IMR-90 (cell line): ENCODE results near the gene STKLD1. TPM values are rescaled to one million over a fixed set of nuclear protein-coding genes. Genes with fewer than 3 reads are reported as not detected.
"Not testable (repeated sequence)": the region's sequence is repeated elsewhere in the genome, so short reads cannot be mapped to it uniquely, and the experiment has no call there.

Experiments
- ATAC-seq: fragments of 200-7000 bp; cut with Tn5 transposase; 2 replicates; pipeline ENCODE4 v1.9.1; 2020; ENCODE audit warnings: low read depth, mild to moderate bottlenecking, moderate library complexity
- BruUV-seq: library from RNA; stranded (reverse); fragments of 400-500 nt; replicated peaks from 2 replicates; lab custom pipeline; 2021; lab: Mats Ljungman, UMichigan
- CTCF ChIA-PET: fragments of 300-600 bp; formaldehyde crosslinking; extraction: SDS; loops from one replicate; lab custom pipeline; 2021; ENCODE audit warnings: antibody characterized with exemption; lab: Yijun Ruan, JAX
- POLR2A ChIA-PET: fragments of 300-600 bp; sonication (Branson Sonifier 250); formaldehyde crosslinking; loops from one replicate; lab custom pipeline; 2022; ENCODE audit warnings: antibody characterized with exemption; ENCODE audit not compliant: unreplicated experiment; lab: Charles Lee
- DNase-seq: peaks from one replicate; pipeline ENCODE4 v3.0.0; 2013
- H2AFZ ChIP-seq: replicated peaks from 2 replicates; pipeline ENCODE3; 2013; ENCODE audit warnings: low read length, mild to moderate bottlenecking; ENCODE audit not compliant: poor library complexity
- H2AK5ac ChIP-seq: 2 replicates; pipeline ENCODE4 v1.6.1; 2013; ENCODE audit warnings: low read depth, low read length, inconsistent platforms
- H2AK9ac ChIP-seq: replicated peaks from 2 replicates; pipeline ENCODE3; 2013; ENCODE audit warnings: mild to moderate bottlenecking, low read depth, low read length, moderate library complexity; ENCODE audit not compliant: poor library complexity
- H2BK120ac ChIP-seq: 2 replicates; pipeline ENCODE4 v1.6.1; 2013; ENCODE audit warnings: low read depth, low read length, inconsistent platforms
- H2BK15ac ChIP-seq: 3 replicates; pipeline ENCODE4 v1.6.1; 2013; ENCODE audit warnings: low read depth, low read length, inconsistent platforms
- H2BK20ac ChIP-seq: 2 replicates; pipeline ENCODE4 v1.6.1; 2013; ENCODE audit warnings: low read depth, mild to moderate bottlenecking, inconsistent platforms, low read length, moderate library complexity
- H2BK5ac ChIP-seq: 2 replicates; pipeline ENCODE4 v1.6.1; 2013; ENCODE audit warnings: mild to moderate bottlenecking, low read depth, low read length, inconsistent platforms; ENCODE audit not compliant: poor library complexity, severe bottlenecking
- H3K14ac ChIP-seq: replicated peaks from 2 replicates; pipeline ENCODE4 v1.6.1; 2013; ENCODE audit warnings: low read depth, low read length, inconsistent platforms
- H3K18ac ChIP-seq: 2 replicates; pipeline ENCODE4 v1.6.1; 2013; ENCODE audit warnings: low read depth, low read length, control low read depth
- H3K23ac ChIP-seq: 2 replicates; pipeline ENCODE4 v1.6.1; 2013; ENCODE audit warnings: low read depth, low read length, inconsistent platforms
- H3K27ac ChIP-seq: 2 replicates; pipeline ENCODE4 v1.5.1; 2013; ENCODE audit warnings: mild to moderate bottlenecking, control low read depth, low read length; ENCODE audit not compliant: insufficient read depth
- H3K27me3 ChIP-seq: 2 replicates; pipeline ENCODE4 v1.6.1; 2013; ENCODE audit warnings: low read length; ENCODE audit not compliant: control insufficient read depth, insufficient read depth
- H3K36me3 ChIP-seq: 2 replicates; pipeline ENCODE4 v1.6.1; 2013; ENCODE audit warnings: low read length, mixed read lengths; ENCODE audit not compliant: control insufficient read depth, insufficient read depth
- H3K4ac ChIP-seq: 2 replicates; pipeline ENCODE4 v1.6.1; 2013; ENCODE audit warnings: low read depth, low read length, inconsistent platforms
- H3K4me1 ChIP-seq: 2 replicates; pipeline ENCODE4 v1.6.1; 2013; ENCODE audit warnings: low read length, mixed read lengths; ENCODE audit not compliant: control insufficient read depth, insufficient read depth
- H3K4me2 ChIP-seq: 2 replicates; pipeline ENCODE4 v1.6.1; 2013; ENCODE audit warnings: low read depth, mild to moderate bottlenecking, control low read depth, low read length, moderate library complexity
- H3K4me3 ChIP-seq: 2 replicates; pipeline ENCODE4 v1.5.1; 2013; ENCODE audit warnings: low read depth, mild to moderate bottlenecking, control low read depth, low read length, moderate library complexity; ENCODE audit not compliant: insufficient read depth
- H3K56ac ChIP-seq: 2 replicates; pipeline ENCODE4 v1.6.1; 2013; ENCODE audit warnings: low read length, inconsistent platforms; ENCODE audit not compliant: insufficient read depth; ENCODE audit errors: extremely low read depth
- H3K79me1 ChIP-seq, 2 experiments: 2 replicates each; pipeline ENCODE4 v1.6.1; 2013; ENCODE audit warnings: low read length in 2 of 2, inconsistent platforms in 1 of 2, low read depth in 1 of 2
- H3K9ac ChIP-seq: 2 replicates; pipeline ENCODE4 v1.6.1; 2013; ENCODE audit warnings: low read depth, low read length, control low read depth
- H3K9me1 ChIP-seq: 2 replicates; pipeline ENCODE4 v1.6.1; 2013; ENCODE audit warnings: low read length, inconsistent platforms; ENCODE audit not compliant: insufficient read depth
- H3K9me3 ChIP-seq: 2 replicates; pipeline ENCODE4 v1.6.1; 2013; ENCODE audit warnings: low read length; ENCODE audit not compliant: control insufficient read depth, insufficient read depth
- H4K20me1 ChIP-seq: 2 replicates; pipeline ENCODE4 v1.6.1; 2013; ENCODE audit warnings: low read length, inconsistent platforms; ENCODE audit not compliant: insufficient read depth
- H4K5ac ChIP-seq: 2 replicates; pipeline ENCODE4 v1.6.1; 2013; ENCODE audit warnings: mild to moderate bottlenecking, low read depth, low read length, control low read depth
- H4K8ac ChIP-seq, 2 experiments: 2 replicates each; pipeline ENCODE4 v1.6.1; 2013; ENCODE audit warnings: low read depth in 2 of 2, low read length in 2 of 2, control low read depth in 1 of 2, inconsistent platforms in 1 of 2
- H4K91ac ChIP-seq: 2 replicates; pipeline ENCODE4 v1.6.1; 2013; ENCODE audit warnings: low read depth, low read length, inconsistent platforms; ENCODE audit not compliant: insufficient read depth
- CTCF ChIP-seq: conservative IDR thresholded peaks from 2 replicates; pipeline ENCODE4 v1.5.1; 2012; ENCODE audit warnings: mild to moderate bottlenecking, low read depth, low read length, improper control_type of control experiment
- RAD21 ChIP-seq: IDR thresholded peaks from 2 replicates; pipeline ENCODE4 v1.6.1; 2012; ENCODE audit warnings: low read length, improper control_type of control experiment
- SMC3 ChIP-seq: fragments of 150-350 bp; IDR thresholded peaks from 2 replicates; pipeline ENCODE4 v1.6.1; 2016; ENCODE audit warnings: low read depth, mild to moderate bottlenecking, antibody characterized with exemption, low read length, moderate library complexity
- WGBS, 2 experiments: methylation state at CpG; one replicate each; pipeline versions ENCODE4 v1.1.5 to v1.1.7; 2013; ENCODE audit warnings: missing lambda C conversion rate in 2 of 2; ENCODE audit not compliant: insufficient read length in 1 of 2; ENCODE audit errors: extremely low coverage in 2 of 2; 5-methylcytosine and 5-hydroxymethylcytosine counted together
- dilution Hi-C: fragments of 300-500 bp; cut with HindIII; formaldehyde crosslinking; loops from one replicate; pipeline ENCODE4 v1.14.3; 2018; ENCODE audit warnings: low sequenced_read_pairs; ENCODE audit not compliant: unreplicated experiment
- in situ Hi-C: fragments of 300-500 bp; cut with MboI; formaldehyde crosslinking; loops from 3 replicates; pipeline ENCODE4 v1.14.3; 2019; ENCODE audit warnings: low sequenced_read_pairs, inconsistent platforms, mixed read lengths
- intact Hi-C: fragments of 100-400 bp; cut with micrococcal nuclease; formaldehyde crosslinking; loops from 2 replicates; pipeline ENCODE4 v1.10.0; 2022
- polyA plus RNA-seq, 3 experiments: library from polyadenylated mRNA; depleted of rRNA; stranded (reverse); fragments of >200 nt; gene quantifications; 2 replicates each; pipeline ENCODE4 v1.2.3, GENCODE V29; 2012; ENCODE audit warnings: low replicate concordance in 1 of 3
- total RNA-seq: library from RNA; depleted of rRNA; stranded (reverse); fragments of >200 nt; gene quantifications from 2 replicates; pipeline ENCODE4 v1.2.3, GENCODE V29; 2012

Gene STKLD1
- total and polyA plus RNA-seq, 2 of the 4 experiments (the other 2 are of a cell fraction) = 0.54 to 0.65 TPM

- ATAC-seq, H2AFZ ChIP-seq, H2BK5ac ChIP-seq, BruUV-seq, H2AK5ac ChIP-seq, H3K4me3 ChIP-seq, H3K4me2 ChIP-seq, H3K9ac ChIP-seq, H3K18ac ChIP-seq, DNase-seq, H2BK120ac ChIP-seq, H3K4me1 ChIP-seq, H4K20me1 ChIP-seq, H4K5ac ChIP-seq, dilution Hi-C loops, H2BK20ac ChIP-seq, in situ Hi-C loops, H3K9me3 ChIP-seq, H2BK15ac ChIP-seq, H4K8ac ChIP-seq, H3K9me1 ChIP-seq, H3K4ac ChIP-seq, H3K56ac ChIP-seq, H3K23ac ChIP-seq, H2AK9ac ChIP-seq, H3K14ac ChIP-seq, H3K27me3 ChIP-seq, H4K91ac ChIP-seq, H3K27ac ChIP-seq: not testable (repeated sequence)
- H3K36me3 ChIP-seq = peaks cover 35% of the 10 kb centered on the region
- WGBS, 2 experiments = 80% methylated on average over 1 of the region's 21 CpGs; no CpG with 5 or more reads in 1 of the 2 experiments
- POLR2A ChIA-PET = interaction anchor here (0.6 kb wide), 1 partner anchor 135 kb away, joined by 7 read pairs; no protein-coding TSS in a partner anchor
- TF ChIP-seq SMC3 (0 out of 2 replicates have a peak, but pooled peaks have one; percentile 26), RAD21 (peak; percentile 50), CTCF (peak; percentile 45)
- CTCF ChIA-PET = interaction anchor here (1.1 to 1.2 kb wide), 2 partner anchors 11 to 13 kb away, joined by 3 to 4 read pairs; no protein-coding TSS in a partner anchor
- H3K79me1 ChIP-seq = peaks cover 15 to 17% of the 10 kb centered on the region in 2 experiments; a peak in 3 of 4 replicates
- intact Hi-C loops = loop anchor here (1.0 kb wide), 1 partner anchor 144 kb away; no protein-coding TSS in a partner anchor
Observed at GRCh38 chr9:133329306-133330156, 46.6 kb upstream of the STKLD1 start.
